Activated CD4-positive, alpha-beta T cell treated with anti-CD3 and anti-CD28 coated beads, Interleukin-10, Interleukin-2, amounts not matched to agents 100 ng/mL and 50 ng/mL, durations not matched to agents 16 hours and 8 hours (primary cell): ENCODE measurements around the gene ARHGAP26.

ENCODE experiments used
- DNase-seq: peaks from one replicate; pipeline ENCODE4 v3.0.0-alpha.2; 2020

ARHGAP26 gene

DNA sequence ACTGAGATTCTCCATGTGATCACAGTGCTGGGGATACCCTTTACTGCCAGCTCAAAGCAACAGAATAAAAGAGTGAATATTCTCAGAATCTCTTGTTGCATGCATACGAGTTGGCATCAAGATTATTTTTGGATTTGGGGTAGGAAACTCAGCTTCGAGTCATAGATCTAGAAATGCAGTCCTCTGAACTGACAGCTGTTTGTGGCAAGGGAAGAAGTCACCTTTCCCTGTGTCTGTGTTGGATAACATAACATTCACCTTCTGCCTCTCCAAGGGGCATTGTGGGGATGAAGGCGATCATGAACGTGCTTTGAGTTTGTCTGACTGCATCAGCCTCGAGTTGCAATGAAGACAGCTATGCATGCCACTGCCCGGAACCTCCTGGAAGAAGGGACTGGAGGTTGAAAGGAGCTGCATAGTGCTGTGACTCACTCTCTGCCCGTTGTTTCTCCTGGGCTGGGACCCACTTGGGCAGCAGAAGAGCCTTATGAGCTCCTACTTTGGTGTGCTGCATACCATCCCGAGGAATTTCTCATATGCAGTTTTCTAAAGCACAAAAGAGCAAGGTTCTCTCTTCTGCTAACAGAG is 231.7 kb downstream of the ARHGAP26 start:
- DNase-seq = peak; percentile 44

DNA sequence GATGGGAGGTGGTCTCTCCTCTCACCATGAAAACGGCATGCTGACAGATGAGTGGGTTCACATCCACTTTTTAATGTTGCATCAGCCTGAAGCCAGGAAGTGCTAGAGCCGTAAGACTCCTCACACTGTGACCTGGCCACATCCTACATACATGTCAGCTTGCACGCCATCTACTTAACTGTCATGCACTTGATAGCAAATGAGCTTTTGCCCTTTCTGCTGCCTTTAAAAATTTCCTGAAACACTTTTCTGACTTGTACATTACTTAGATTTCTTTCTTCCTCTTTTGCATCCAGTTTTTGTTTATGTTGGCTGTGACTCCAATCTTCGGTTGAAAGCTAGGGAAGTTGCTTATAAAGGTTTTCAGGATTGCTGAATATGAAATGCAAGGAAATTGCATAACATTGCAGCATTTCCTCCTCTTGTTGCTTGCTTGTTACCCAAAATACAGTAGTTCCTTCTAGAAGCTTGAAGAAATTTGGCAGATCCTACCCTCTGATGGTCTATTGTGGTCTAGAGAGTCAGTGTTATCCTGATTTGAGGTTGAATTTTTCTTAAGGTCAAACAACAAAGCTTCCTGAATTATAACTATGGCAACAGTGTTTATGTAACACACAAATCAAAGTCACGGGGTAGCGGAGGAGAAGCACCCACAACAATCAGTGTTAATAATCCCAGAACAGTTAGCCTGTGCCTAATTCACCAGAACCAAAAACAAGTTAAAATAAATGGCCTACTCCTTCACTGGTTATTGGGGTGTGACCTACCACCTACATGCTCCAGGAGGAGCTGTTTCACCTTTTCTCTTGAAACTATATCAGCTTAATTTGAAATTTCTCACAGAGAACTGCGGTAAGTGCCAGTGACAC is 232.5 kb downstream of the ARHGAP26 start:
- peak; percentile 87 for DNase-seq

- DNase-seq = no peak
These were observed 233.1 kb downstream of the ARHGAP26 start for GRCh38 chr5:143003328-143003636.

DNA sequence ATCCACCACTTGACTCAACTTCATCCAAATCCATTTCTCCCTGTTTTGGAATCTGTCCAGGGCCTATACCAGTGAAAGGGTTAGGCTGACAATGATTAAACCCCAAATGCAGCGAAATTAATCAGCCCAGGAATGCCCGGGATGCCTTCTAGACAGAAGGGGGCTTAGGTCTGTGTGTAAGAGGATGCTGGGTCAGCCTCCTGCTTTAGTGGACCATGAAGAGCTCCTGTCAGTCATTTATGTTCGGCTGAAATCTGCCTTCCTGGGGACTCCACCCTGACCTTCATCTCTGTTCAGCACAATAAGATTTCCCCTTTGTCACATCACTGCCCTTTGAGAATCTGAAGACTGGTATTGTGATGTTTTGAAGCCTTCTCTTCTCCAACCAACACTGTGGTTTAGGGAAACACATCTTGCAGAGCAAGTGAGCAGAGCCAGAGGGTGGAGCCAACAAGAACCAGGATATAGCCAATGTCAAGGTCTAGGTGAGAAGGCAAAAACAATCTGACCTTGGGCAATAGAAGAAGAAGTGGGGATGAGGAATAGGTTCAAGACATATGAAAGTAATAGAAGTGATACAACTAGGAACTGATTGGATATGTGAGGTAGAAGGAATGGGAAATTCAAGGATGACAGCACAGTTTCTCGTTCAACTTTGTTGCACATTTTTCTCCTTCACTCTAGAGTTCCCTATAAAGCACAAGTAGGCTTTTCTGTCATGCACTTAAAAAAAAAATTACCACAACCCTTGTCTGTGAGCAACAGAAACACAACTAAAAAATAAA is 234.4 kb downstream of the ARHGAP26 start:
- no peak for DNase-seq

- DNase-seq = no peak
These were observed 236.3 kb downstream of the ARHGAP26 start for GRCh38 chr5:143006501-143006900.

GRCh38 chr5:143008032-143008431 is 237.9 kb downstream of the ARHGAP26 start:
- no peak for DNase-seq

GRCh38 chr5:143008809-143009521 is 238.8 kb downstream of the ARHGAP26 start:
- DNase-seq = peak; percentile 95

GRCh38 chr5:143010351-143010750 is 240.2 kb downstream of the ARHGAP26 start:
- DNase-seq = no peak

DNA sequence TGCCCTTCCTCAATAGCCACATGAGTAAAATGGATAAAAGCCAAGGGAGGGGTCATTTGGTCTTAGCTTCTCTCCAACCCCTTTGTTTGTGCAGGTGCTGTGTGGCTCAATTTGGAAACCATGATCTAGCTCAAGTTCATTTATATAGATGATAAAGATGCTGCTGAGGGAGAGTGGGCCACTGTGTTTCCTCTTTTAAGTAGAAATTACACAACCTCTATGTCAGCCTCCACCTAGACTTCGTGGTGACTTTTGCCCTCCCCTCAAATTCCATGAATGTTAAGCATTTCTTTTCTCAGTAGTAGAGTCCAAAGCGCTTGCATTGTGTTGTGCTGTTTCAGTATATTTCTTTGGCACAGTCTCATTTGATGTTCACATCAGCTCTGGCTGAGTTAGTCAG is 241.4 kb downstream of the ARHGAP26 start:
- DNase-seq = no peak

- DNase-seq = no peak
These were observed 243.2 kb downstream of the ARHGAP26 start for GRCh38 chr5:143013176-143013891.

GRCh38 chr5:143014017-143014651 is 244.0 kb downstream of the ARHGAP26 start:
- peak; percentile 39 for DNase-seq

GRCh38 chr5:143016777-143017516 is 246.8 kb downstream of the ARHGAP26 start:
- peak; percentile 59 for DNase-seq

DNA sequence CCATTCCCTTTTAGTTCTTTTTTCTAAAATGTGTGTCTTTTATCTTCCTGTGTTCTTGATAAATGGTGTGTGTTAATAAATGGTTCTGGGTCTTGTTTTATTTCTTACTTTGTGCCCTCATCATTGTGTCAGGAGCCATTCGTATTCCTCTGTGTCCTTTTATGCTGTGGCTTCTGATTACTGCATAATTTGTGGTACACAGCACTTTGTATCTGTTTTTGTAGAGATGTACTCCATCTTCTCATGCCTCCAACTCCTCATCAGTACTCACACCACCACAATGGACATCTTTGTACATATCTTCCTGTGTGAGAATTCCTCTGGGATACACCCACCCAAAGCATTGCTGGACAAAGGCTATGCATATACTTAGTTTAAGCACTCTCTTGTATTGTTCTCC is 247.4 kb downstream of the ARHGAP26 start:
- DNase-seq = no peak

DNA sequence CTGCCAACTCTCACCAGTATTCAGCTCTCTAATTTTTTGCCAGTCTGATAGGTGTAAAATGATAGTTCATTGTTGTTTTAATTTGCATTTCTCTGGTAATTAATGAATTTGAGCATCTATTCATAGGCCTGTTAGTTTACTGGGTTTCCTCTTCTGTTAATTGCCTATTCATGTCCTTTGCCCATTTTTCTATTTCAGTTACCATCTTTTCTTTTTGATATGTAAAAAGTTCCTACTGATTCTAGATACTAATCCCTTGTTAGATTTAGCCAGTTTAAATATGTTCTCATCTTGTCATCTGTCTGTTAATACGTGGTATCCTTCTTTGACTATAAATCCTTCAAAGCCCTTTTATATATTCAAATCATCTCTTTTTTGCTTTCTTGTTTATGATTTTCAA is 247.8 kb downstream of the ARHGAP26 start:
- no peak for DNase-seq

- no peak for DNase-seq
These were observed 249.0 kb downstream of the ARHGAP26 start for GRCh38 chr5:143019157-143019556.

DNA sequence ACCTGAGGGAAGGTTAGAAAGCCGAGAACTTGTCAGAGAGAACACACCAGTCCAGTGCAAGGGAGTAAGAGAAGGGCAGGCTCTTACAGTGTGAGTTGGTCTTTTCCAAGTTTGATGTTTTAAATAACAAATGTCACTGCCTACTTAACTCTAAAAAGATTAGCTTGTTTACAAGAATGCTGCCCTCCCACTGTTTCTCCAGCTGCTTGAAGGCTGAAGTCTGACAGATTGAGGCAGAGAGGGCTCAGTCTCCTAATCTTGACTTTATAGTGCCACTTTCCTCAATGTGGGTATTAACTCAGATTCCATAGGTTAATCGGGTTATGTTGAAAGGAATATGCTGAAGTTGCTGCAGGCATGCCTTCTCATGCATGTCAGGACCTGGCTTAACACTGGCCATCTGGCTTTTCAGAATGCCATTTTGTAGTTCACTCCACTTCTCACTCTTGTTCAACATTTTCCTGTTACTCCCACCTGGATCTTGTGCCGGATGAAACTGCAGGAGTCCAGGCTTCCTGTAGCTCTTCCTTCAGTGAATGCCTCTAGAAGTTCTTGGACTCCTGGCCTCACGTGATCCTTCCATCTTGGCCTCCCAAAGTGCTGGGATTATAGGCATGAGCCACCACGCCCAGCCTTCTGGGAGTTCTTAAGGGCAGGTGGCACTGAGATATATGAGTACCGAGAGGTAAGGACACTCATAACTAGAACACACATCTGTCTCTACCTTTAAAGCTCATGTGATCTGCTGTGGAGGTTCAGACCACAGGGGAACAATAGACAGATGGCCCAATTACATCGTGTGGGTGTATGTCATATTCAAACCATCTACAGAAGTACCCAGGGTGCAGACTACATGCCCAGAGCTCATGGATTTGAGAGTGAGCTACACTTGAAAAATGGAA is 249.7 kb downstream of the ARHGAP26 start:
- DNase-seq = peak; percentile 79

DNA sequence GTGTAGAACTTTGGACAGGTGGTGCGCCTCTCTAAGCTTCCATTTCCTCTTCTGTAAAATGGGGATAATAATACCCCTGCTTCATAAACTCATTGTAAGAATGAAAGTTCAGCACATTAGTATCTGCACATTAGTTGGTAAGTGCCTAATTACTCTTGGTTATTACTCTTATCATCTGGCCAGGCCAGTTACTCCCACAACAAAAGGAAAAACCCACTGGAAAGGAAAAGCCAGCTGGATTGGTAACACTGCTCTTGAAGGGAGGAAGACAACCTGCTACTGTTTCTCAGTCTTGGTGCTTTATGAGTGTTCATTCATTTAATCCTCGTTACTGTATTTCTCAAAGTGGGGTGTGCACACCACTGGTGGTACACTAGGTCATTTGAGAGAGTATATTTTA is 251.4 kb downstream of the ARHGAP26 start:
- DNase-seq = no peak

DNA sequence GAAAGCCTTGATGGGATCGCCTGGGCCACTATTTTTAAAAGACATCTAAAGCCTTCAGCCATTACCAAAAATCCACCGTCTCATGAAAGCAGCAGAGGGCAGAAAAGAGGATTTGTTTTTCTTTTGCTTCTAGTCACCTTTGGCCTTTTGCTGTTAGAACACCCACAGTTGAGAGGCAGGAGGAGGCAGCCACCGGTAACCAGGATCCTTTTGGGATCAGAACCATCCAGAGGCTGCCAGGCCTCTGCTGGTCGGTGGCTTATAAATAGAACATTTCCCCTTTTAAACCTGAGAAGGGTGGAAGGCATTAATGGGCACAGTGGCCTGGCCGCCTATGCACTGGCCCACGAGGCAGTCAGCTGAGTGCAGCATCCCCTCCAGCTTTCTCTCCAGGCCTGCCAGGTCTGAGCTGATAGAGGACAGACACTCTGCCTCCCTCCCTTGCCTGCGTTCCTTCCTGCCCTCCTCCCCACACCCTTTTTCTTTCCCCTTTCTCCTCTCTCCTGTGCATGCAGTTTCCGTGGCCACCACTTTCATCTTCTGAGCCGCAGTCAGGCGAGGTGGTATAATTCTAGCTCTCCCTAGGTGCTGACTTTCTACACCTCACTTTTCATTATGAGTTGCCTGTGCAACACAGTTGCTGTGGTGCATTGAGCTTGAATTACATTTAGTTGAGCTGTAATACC is 253.4 kb downstream of the ARHGAP26 start:
- DNase-seq = peak; percentile 88

DNA sequence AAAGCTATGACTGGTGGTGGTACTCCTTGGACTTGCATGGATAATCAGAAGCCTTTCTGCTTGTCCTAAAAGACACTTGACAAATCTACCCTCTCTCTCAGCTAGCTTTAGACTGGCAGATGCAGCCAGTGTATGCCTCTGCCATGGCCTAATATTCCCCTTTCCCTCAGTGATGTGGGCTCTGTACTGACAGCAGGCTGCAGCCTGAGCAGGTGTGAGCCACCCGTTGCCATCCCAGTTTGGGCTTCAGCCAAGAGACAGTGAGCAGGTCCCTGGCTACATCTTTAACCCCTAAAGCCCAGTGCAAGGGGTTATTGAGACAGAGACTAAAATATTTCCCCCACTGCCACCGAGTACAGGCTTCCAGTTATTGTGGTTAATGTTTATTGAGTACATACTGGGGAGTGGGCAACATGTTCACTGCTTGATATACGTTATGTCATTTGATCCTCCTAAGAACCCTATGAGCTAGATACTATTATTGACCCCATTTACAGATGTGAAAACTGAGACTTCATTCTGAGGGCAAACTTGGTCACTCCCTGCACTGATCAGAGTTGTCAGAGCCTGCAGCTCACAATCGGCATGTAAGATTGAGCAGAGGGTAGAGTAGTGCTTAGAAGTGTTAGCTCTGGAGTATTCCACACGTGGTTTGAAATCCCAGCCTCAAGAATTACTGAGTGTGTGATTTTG is 254.2 kb downstream of the ARHGAP26 start:
- no peak for DNase-seq
